Activated T-cell treated with anti-CD3 and anti-CD28 coated beads, Interleukin-2, amount 50 U/mL, for 24 hours (primary cell): ENCODE measurements around the gene CYP11A1.

ENCODE experiments used
- DNase-seq: peaks from one replicate; pipeline ENCODE4 v3.0.0-alpha.2; 2020
- H3K27ac Mint-ChIP-seq: 2 replicates; pipeline ENCODE4 v1.8.0; 2020; ENCODE audit warnings: mild to moderate bottlenecking, mixed read lengths
- H3K27me3 Mint-ChIP-seq: 2 replicates; pipeline ENCODE4 v1.8.0; 2020; ENCODE audit warnings: mixed read lengths
- H3K36me3 Mint-ChIP-seq: 2 replicates; pipeline ENCODE4 v1.8.0; 2020; ENCODE audit warnings: low read depth, mixed read lengths
- H3K4me1 Mint-ChIP-seq: 2 replicates; pipeline ENCODE4 v1.8.0; 2020; ENCODE audit warnings: low read depth, mixed read lengths
- H3K4me3 Mint-ChIP-seq: 2 replicates; pipeline ENCODE4 v1.8.0; 2020; ENCODE audit warnings: mild to moderate bottlenecking, moderate library complexity, mixed read lengths
- H3K9me3 Mint-ChIP-seq: 2 replicates; pipeline ENCODE4 v1.8.0; 2020; ENCODE audit warnings: mixed read lengths

The CYP11A1 gene

GRCh38 chr15:74313889-74314288 is 53.6 kb downstream of the CYP11A1 start:
- DNase-seq: no peak
- H3K27me3 Mint-ChIP-seq: peaks cover 4% of the 10 kb centered on the region
- H3K36me3 Mint-ChIP-seq: no peaks in the 10 kb centered on the region
- H3K4me3 Mint-ChIP-seq: no peak overlapping the region
- H3K9me3 Mint-ChIP-seq: no peaks in the 10 kb centered on the region
- no peak overlapping the region for H3K27ac Mint-ChIP-seq
- H3K4me1 Mint-ChIP-seq: peaks cover 28% of the 10 kb centered on the region

- H3K36me3 Mint-ChIP-seq: no peaks in the 10 kb centered on the region
- H3K27ac Mint-ChIP-seq: no peak overlapping the region
- H3K4me1 Mint-ChIP-seq: peaks cover 25% of the 10 kb centered on the region
These were observed 54.9 kb downstream of the CYP11A1 start for GRCh38 chr15:74312445-74313007.

GRCh38 chr15:74311734-74312444 is 55.6 kb downstream of the CYP11A1 start:
- H3K9me3 Mint-ChIP-seq: no peaks in the 10 kb centered on the region
- no peak overlapping the region for H3K4me3 Mint-ChIP-seq
- no peaks in the 10 kb centered on the region for H3K36me3 Mint-ChIP-seq
- no peak for DNase-seq
- no peak overlapping the region for H3K27ac Mint-ChIP-seq
- peaks cover 5% of the 10 kb centered on the region for H3K27me3 Mint-ChIP-seq
- peaks cover 25% of the 10 kb centered on the region for H3K4me1 Mint-ChIP-seq

More at GRCh38 chr15:74312445-74313007, 54.9 kb downstream of the CYP11A1 start:
- DNase-seq: no peak
- Mint-ChIP-seq H3K27me3 (peaks cover 5% of the 10 kb centered on the region), H3K4me3 (no peak overlapping the region), H3K9me3 (no peaks in the 10 kb centered on the region)

- Mint-ChIP-seq H3K36me3 (no peaks in the 10 kb centered on the region), H3K4me1 (no peaks in the 10 kb centered on the region), H3K27ac (no peak overlapping the region), H3K4me3 (no peak overlapping the region), H3K9me3 (no peaks in the 10 kb centered on the region), H3K27me3 (peaks cover 25% of the 10 kb centered on the region)
- no peak for DNase-seq
These were observed 59.3 kb downstream of the CYP11A1 start for GRCh38 chr15:74307827-74308811.

- Mint-ChIP-seq H3K36me3 (no peaks in the 10 kb centered on the region), H3K4me3 (no peak overlapping the region), H3K27me3 (peaks cover 38% of the 10 kb centered on the region), H3K4me1 (no peaks in the 10 kb centered on the region), H3K9me3 (no peaks in the 10 kb centered on the region), H3K27ac (no peak overlapping the region)
- DNase-seq: no peak
These were observed 60.6 kb downstream of the CYP11A1 start for GRCh38 chr15:74306781-74307217.

- Mint-ChIP-seq H3K9me3 (no peaks in the 10 kb centered on the region), H3K27me3 (peaks cover 49% of the 10 kb centered on the region), H3K4me1 (no peaks in the 10 kb centered on the region), H3K27ac (no peak overlapping the region), H3K4me3 (no peak overlapping the region), H3K36me3 (no peaks in the 10 kb centered on the region)
- DNase-seq: no peak
These were observed 61.8 kb downstream of the CYP11A1 start for GRCh38 chr15:74305687-74306086.

GRCh38 chr15:74304431-74304830 is 63.0 kb downstream of the CYP11A1 start:
- no peak for DNase-seq
- no peak overlapping the region for H3K27ac Mint-ChIP-seq
- no peaks in the 10 kb centered on the region for H3K36me3 Mint-ChIP-seq
- H3K4me3 Mint-ChIP-seq: no peak overlapping the region
- no peaks in the 10 kb centered on the region for H3K9me3 Mint-ChIP-seq
- H3K4me1 Mint-ChIP-seq: no peaks in the 10 kb centered on the region
- peaks cover 59% of the 10 kb centered on the region for H3K27me3 Mint-ChIP-seq

- Mint-ChIP-seq H3K9me3 (no peaks in the 10 kb centered on the region), H3K4me1 (no peaks in the 10 kb centered on the region), H3K27ac (no peak overlapping the region), H3K27me3 (peaks cover 54% of the 10 kb centered on the region), H3K36me3 (no peaks in the 10 kb centered on the region), H3K4me3 (no peak overlapping the region)
- DNase-seq: no peak
These were observed 63.6 kb downstream of the CYP11A1 start for GRCh38 chr15:74303741-74304309.

- H3K27ac Mint-ChIP-seq: no peak overlapping the region
- no peaks in the 10 kb centered on the region for H3K36me3 Mint-ChIP-seq
- H3K27me3 Mint-ChIP-seq: peaks cover 54% of the 10 kb centered on the region
- H3K4me3 Mint-ChIP-seq: no peak overlapping the region
- H3K9me3 Mint-ChIP-seq: no peaks in the 10 kb centered on the region
- peak; percentile 57 for DNase-seq
- no peaks in the 10 kb centered on the region for H3K4me1 Mint-ChIP-seq
These were observed 64.6 kb downstream of the CYP11A1 start for GRCh38 chr15:74302821-74303359.

GRCh38 chr15:74301583-74302361 is 65.7 kb downstream of the CYP11A1 start:
- H3K27me3 Mint-ChIP-seq: peaks cover 56% of the 10 kb centered on the region
- no peak for DNase-seq

GRCh38 chr15:74300057-74300795 is 67.2 kb downstream of the CYP11A1 start:
- Mint-ChIP-seq H3K27ac (no peak overlapping the region), H3K4me1 (no peaks in the 10 kb centered on the region), H3K4me3 (no peak overlapping the region), H3K9me3 (no peaks in the 10 kb centered on the region), H3K36me3 (no peaks in the 10 kb centered on the region), H3K27me3 (peaks cover 53% of the 10 kb centered on the region)
- no peak for DNase-seq

More at GRCh38 chr15:74301583-74302361, 65.7 kb downstream of the CYP11A1 start:
- Mint-ChIP-seq H3K4me1 (no peaks in the 10 kb centered on the region), H3K27ac (no peak overlapping the region), H3K9me3 (no peaks in the 10 kb centered on the region), H3K4me3 (no peak overlapping the region), H3K36me3 (no peaks in the 10 kb centered on the region)

- H3K9me3 Mint-ChIP-seq: no peaks in the 10 kb centered on the region
- H3K36me3 Mint-ChIP-seq: no peaks in the 10 kb centered on the region
- no peak overlapping the region for H3K27ac Mint-ChIP-seq
- H3K4me1 Mint-ChIP-seq: no peaks in the 10 kb centered on the region
- DNase-seq: no peak
- no peak overlapping the region for H3K4me3 Mint-ChIP-seq
- peaks cover 47% of the 10 kb centered on the region for H3K27me3 Mint-ChIP-seq
These were observed 69.6 kb downstream of the CYP11A1 start for GRCh38 chr15:74297887-74298286.

GRCh38 chr15:74295800-74296199 is 71.6 kb downstream of the CYP11A1 start:
- H3K27me3 Mint-ChIP-seq: peaks cover 38% of the 10 kb centered on the region
- DNase-seq: no peak
- no peaks in the 10 kb centered on the region for H3K9me3 Mint-ChIP-seq

More at GRCh38 chr15:74295800-74296199, 71.6 kb downstream of the CYP11A1 start:
- H3K27ac Mint-ChIP-seq: no peak overlapping the region
- peaks cover 12% of the 10 kb centered on the region for H3K4me1 Mint-ChIP-seq
- no peak overlapping the region for H3K4me3 Mint-ChIP-seq
- no peaks in the 10 kb centered on the region for H3K36me3 Mint-ChIP-seq
